ENCODE results near the gene ASL. TPM values are rescaled to one million over a fixed set of nuclear protein-coding genes. Genes with fewer than 3 reads are reported as not detected.

ASL gene
- total and polyA plus RNA-seq, 10 of the 15 experiments (the other 5 are each of a cell fraction or from before 2014, with no cell fraction given), result 0.66 to 36.7 (median 28.8) TPM

DNA sequence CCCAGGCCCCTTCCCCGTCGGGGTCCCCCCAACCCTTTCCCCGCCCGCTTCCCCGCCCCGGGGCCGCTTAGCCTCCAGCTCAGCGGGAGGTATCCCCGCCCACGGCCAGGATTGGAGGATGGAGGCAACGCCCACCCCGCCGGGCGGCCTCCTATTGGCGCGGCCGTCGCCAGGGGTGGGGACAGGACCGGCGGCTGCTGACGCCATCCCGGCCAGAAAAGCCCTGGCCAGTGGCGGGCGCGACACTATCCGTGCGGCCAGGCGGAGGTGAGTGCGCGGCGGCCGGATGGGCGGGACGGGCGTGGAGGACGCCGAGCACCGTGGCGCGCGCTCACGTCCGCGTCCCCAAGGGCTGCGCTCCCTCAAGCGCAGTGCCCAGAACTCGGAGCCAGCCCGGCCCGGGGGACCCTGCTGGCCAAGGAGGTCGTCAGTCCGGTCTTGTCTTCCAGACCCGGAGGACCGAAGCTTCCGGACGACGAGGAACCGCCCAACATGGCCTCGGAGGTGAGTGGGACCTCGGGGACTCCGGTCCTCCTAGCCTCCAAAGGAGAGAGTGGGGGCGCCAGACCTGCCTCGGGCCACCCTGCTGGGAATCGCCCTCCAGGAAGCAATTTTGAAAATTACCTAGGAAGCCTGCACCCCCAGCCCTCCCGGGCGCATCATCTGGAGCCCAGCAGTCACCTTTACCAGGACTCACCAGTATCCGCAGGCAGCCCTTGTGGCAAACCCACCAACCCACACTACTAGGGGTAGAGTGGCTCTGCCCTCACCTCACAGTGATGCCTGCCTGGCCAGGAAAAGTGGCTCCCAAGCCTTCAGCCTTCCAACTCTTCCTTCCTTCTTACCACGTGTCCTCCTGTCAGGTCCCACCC is at the start of gene ASL (continued):
- TF ChIP-seq CEBPB (IDR thresholded peaks at IDR 0.05; ENCODE audit: borderline replicate concordance in 1 of 2, low read depth in 2 of 2, low read length in 2 of 2) (no peak), MYC (IDR thresholded peaks at IDR 0.05; ENCODE audit: insufficient read depth, insufficient read length, insufficient replicate concordance, low read length, severe bottlenecking) (no peak), PML (IDR thresholded peaks at IDR 0.05; ENCODE audit: low read length) (no peak), ESRRA (IDR thresholded peaks at IDR 0.05; ENCODE audit: low read length) (no peak), JUNB (IDR thresholded peaks at IDR 0.05) (no peak), ELK1 (IDR thresholded peaks at IDR 0.05; ENCODE audit: low read depth, low read length) (no peak), ZBTB40 (IDR thresholded peaks at IDR 0.05; ENCODE audit: borderline replicate concordance) (no peak), ZNF217 (IDR thresholded peaks at IDR 0.05) (0 out of 2 replicates have a peak, but pooled peaks have one; percentile 20), KAT2A (conservative IDR thresholded peaks at IDR 0.05; ENCODE audit: control insufficient read depth, low read depth, low read length) (no peak), PAX8 (IDR thresholded peaks at IDR 0.05) (no peak), WRNIP1 (IDR thresholded peaks at IDR 0.05; ENCODE audit: borderline replicate concordance, low read depth, low read length) (no peak), ZNF384 (IDR thresholded peaks at IDR 0.05; ENCODE audit: borderline replicate concordance, low read depth, low read length) (no peak), TCF3 (IDR thresholded peaks at IDR 0.05; ENCODE audit: borderline replicate concordance, insufficient read depth, low read depth, low read length) (0 out of 2 replicates have a peak, but pooled peaks have one; percentile 20), POU2F2 (IDR thresholded peaks at IDR 0.05; ENCODE audit: borderline replicate concordance, low read depth, low read length) (0 out of 3 replicates have a peak, but pooled peaks have one; percentile 9), BHLHE40 (IDR thresholded peaks at IDR 0.05; ENCODE audit: borderline replicate concordance in 1 of 2, low read depth in 2 of 2, low read length in 1 of 2) (peak in 1 of 2 experiments; percentile 70; a peak in 2 of 4 replicates), MXI1 (IDR thresholded peaks at IDR 0.05; ENCODE audit: low read depth, low read length) (peak; percentile 24; the same call in 1 of the 2 replicates)
- TF ChIP-seq, protein P1, sequence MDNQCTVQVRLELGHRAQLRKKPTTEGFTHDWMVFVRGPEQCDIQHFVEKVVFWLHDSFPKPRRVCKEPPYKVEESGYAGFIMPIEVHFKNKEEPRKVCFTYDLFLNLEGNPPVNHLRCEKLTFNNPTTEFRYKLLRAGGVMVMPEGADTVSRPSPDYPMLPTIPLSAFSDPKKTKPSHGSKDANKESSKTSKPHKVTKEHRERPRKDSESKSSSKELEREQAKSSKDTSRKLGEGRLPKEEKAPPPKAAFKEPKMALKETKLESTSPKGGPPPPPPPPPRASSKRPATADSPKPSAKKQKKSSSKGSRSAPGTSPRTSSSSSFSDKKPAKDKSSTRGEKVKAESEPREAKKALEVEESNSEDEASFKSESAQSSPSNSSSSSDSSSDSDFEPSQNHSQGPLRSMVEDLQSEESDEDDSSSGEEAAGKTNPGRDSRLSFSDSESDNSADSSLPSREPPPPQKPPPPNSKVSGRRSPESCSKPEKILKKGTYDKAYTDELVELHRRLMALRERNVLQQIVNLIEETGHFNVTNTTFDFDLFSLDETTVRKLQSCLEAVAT (IDR thresholded peaks at IDR 0.05), result no peak
- TF ChIP-seq, protein P2, sequence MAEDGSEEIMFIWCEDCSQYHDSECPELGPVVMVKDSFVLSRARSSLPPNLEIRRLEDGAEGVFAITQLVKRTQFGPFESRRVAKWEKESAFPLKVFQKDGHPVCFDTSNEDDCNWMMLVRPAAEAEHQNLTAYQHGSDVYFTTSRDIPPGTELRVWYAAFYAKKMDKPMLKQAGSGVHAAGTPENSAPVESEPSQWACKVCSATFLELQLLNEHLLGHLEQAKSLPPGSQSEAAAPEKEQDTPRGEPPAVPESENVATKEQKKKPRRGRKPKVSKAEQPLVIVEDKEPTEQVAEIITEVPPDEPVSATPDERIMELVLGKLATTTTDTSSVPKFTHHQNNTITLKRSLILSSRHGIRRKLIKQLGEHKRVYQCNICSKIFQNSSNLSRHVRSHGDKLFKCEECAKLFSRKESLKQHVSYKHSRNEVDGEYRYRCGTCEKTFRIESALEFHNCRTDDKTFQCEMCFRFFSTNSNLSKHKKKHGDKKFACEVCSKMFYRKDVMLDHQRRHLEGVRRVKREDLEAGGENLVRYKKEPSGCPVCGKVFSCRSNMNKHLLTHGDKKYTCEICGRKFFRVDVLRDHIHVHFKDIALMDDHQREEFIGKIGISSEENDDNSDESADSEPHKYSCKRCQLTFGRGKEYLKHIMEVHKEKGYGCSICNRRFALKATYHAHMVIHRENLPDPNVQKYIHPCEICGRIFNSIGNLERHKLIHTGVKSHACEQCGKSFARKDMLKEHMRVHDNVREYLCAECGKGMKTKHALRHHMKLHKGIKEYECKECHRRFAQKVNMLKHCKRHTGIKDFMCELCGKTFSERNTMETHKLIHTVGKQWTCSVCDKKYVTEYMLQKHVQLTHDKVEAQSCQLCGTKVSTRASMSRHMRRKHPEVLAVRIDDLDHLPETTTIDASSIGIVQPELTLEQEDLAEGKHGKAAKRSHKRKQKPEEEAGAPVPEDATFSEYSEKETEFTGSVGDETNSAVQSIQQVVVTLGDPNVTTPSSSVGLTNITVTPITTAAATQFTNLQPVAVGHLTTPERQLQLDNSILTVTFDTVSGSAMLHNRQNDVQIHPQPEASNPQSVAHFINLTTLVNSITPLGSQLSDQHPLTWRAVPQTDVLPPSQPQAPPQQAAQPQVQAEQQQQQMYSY (CRISPR knock-in tag; IDR thresholded peaks at IDR 0.05), result no peak

Data from GM12878 (cell line).